ENCODE data around the gene PDX1.

The PDX1 gene

GRCh38 chr13:27942972-27943371, 23.2 kb downstream of the PDX1 start:
- no peak for TF ChIP-seq CTCF (IDR thresholded peaks at IDR 0.05; ENCODE audit: low read depth, low read length, missing control alignments)
- no peak for DNase-seq (ENCODE audit: low read depth)
- H3K4me3 ChIP-seq (ENCODE audit: low read depth, low read length), result no peak overlapping the region

- TF ChIP-seq CTCF (IDR thresholded peaks at IDR 0.05; ENCODE audit: low read depth, low read length, missing control alignments), result no peak
- H3K4me3 ChIP-seq (ENCODE audit: low read depth, low read length), result peak overlapping the region; percentile 51
- no peak for DNase-seq (ENCODE audit: low read depth)
Observed at GRCh38 chr13:27952876-27953675, 33.3 kb downstream of the PDX1 start.

GRCh38 chr13:27953676-27954405, 34.0 kb downstream of the PDX1 start:
- TF ChIP-seq CTCF (IDR thresholded peaks at IDR 0.05; ENCODE audit: low read depth, low read length, missing control alignments), result peak; percentile 92
- peak overlapping the region; percentile 51 for H3K4me3 ChIP-seq (ENCODE audit: low read depth, low read length)
- DNase-seq (ENCODE audit: low read depth), result peak; percentile 12

- H3K4me3 ChIP-seq (ENCODE audit: low read depth, low read length), result peak overlapping the region; percentile 51
- no peak for DNase-seq (ENCODE audit: low read depth)
- TF ChIP-seq CTCF (IDR thresholded peaks at IDR 0.05; ENCODE audit: low read depth, low read length, missing control alignments), result no peak
Observed at GRCh38 chr13:27954406-27954851, 34.6 kb downstream of the PDX1 start.

GRCh38 chr13:27955014-27955591, 35.3 kb downstream of the PDX1 start:
- no peak overlapping the region for H3K4me3 ChIP-seq (ENCODE audit: low read depth, low read length)

More at GRCh38 chr13:27955014-27955591, 35.3 kb downstream of the PDX1 start:
- TF ChIP-seq CTCF (IDR thresholded peaks at IDR 0.05; ENCODE audit: low read depth, low read length, missing control alignments), result no peak
- DNase-seq (ENCODE audit: low read depth), result no peak
